Measurements from ENCODE around the gene ZSWIM9. TPM values are rescaled to one million over a fixed set of nuclear protein-coding genes. Genes with fewer than 3 reads are reported as not detected.
A peak's percentile ranks its signal among the peaks of the same experiment; 100 is the strongest.

The ZSWIM9 gene
- total RNA-seq, 1 donor from 2014 or later = 1.6 TPM

DNA sequence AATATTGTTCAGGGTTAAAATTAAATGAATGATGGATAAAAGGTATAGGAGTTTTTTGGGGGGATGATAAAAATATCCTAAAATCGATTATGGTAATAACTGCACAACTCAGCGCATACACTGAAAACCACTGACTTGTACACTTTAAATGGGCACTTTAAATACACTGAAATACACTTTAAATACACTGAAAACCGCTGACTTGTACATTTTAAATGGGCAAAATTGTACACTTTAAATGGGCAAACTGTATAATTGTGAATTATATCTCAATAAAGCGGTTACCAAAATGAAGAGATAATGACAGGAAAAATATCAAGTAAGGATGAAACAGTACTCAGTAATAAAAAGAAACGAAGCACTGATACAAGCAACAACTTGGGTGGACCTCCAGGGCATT, 1.8 kb upstream of the ZSWIM9 start:
- TF ChIP-seq CTCF (IDR thresholded peaks at IDR 0.05; ENCODE audit: insufficient read depth, low read length, poor library complexity, severe bottlenecking) = no peak
- Histone ChIP-seq H3K27me3 (ENCODE audit: control insufficient read depth, insufficient read depth, low read length) (no peaks in the 10 kb centered on the region), H3K4me3 (ENCODE audit: low read depth, low read length) (no peak overlapping the region), H3K36me3 (ENCODE audit: control insufficient read depth, insufficient read depth, low read length) (no peaks in the 10 kb centered on the region)
- DNase-seq (ENCODE audit: low read depth) = no peak

GRCh38 chr19:48169578-48169938, 922 bp upstream of the ZSWIM9 start:
- H3K36me3 ChIP-seq (ENCODE audit: control insufficient read depth, insufficient read depth, low read length) = peaks cover 1% of the 10 kb centered on the region
- H3K27me3 ChIP-seq (ENCODE audit: control insufficient read depth, insufficient read depth, low read length) = no peaks in the 10 kb centered on the region
- no peak for DNase-seq (ENCODE audit: low read depth)
- no peak for TF ChIP-seq CTCF (IDR thresholded peaks at IDR 0.05; ENCODE audit: insufficient read depth, low read length, poor library complexity, severe bottlenecking)
- H3K4me3 ChIP-seq (ENCODE audit: low read depth, low read length) = peak overlapping the region; percentile 80

DNA sequence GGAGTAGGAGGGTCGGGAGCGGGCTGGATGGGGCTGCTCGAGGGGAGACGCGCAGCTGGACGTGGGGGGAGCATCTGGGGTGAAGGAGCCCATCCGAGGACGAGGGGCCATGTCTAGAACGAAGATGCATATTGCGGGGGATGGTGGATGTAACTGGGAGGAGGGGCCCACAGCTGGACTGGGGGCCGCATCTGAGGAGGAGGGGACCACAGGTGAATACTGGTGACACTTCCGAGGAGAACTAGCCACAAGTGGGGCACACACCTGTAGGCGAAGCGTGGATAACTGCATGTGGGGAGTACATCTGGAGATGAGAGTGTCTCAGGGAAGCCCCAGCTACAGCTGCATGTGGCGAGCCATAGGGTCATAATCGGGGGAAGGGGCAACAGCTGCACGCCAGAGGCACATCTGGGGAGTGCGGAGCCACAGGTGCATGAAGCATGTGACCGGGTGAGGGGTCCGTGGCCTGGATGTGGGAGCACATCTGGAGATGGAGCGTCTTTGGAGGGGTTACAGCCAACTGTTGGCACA, 402 bp downstream of the ZSWIM9 start:
- TF ChIP-seq CTCF (IDR thresholded peaks at IDR 0.05; ENCODE audit: insufficient read depth, low read length, poor library complexity, severe bottlenecking) = no peak
- H3K4me3 ChIP-seq (ENCODE audit: low read depth, low read length) = peak overlapping the region; percentile 80
- H3K36me3 ChIP-seq (ENCODE audit: control insufficient read depth, insufficient read depth, low read length) = peaks cover 1% of the 10 kb centered on the region
- H3K27me3 ChIP-seq (ENCODE audit: control insufficient read depth, insufficient read depth, low read length) = no peaks in the 10 kb centered on the region
- DNase-seq (ENCODE audit: low read depth) = no peak

GRCh38 chr19:48171710-48172109, 1.2 kb downstream of the ZSWIM9 start:
- Histone ChIP-seq H3K4me3 (ENCODE audit: low read depth, low read length) (peak overlapping the region; percentile 80), H3K27me3 (ENCODE audit: control insufficient read depth, insufficient read depth, low read length) (no peaks in the 10 kb centered on the region), H3K36me3 (ENCODE audit: control insufficient read depth, insufficient read depth, low read length) (peaks cover 1% of the 10 kb centered on the region)
- no peak for TF ChIP-seq CTCF (IDR thresholded peaks at IDR 0.05; ENCODE audit: insufficient read depth, low read length, poor library complexity, severe bottlenecking)
- DNase-seq (ENCODE audit: low read depth) = no peak

DNA sequence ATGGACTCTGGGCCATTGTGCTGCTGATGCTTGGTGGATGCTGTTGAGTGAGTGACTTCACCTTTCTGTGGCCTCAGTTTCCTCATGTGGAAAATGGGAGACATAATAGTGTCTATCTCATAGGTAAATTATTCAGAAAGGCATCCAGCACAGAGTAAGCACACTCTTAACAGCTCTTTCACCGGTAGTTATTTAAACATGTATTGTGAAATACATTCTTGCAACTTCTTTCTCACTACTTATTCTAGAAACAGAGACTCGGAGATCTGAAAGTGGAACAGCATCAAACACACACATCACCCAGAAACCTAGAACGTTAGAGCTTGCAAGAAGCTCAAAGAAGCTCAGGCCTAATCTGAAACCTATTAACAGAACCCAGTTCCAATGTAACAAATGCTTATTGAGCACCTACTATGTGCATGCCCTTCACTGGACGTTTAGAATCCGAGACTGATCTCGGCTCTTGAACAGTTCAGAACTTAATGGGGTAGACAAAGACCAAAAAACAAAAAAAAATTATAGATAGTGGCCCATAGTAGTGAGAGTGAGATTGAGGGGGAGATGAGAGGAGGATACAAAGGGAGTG, 4.1 kb downstream of the ZSWIM9 start:
- no peaks in the 10 kb centered on the region for H3K27me3 ChIP-seq (ENCODE audit: control insufficient read depth, insufficient read depth, low read length)
- no peak for TF ChIP-seq CTCF (IDR thresholded peaks at IDR 0.05; ENCODE audit: insufficient read depth, low read length, poor library complexity, severe bottlenecking)
- H3K36me3 ChIP-seq (ENCODE audit: control insufficient read depth, insufficient read depth, low read length) = peaks cover 1% of the 10 kb centered on the region
- no peak for DNase-seq (ENCODE audit: low read depth)
- H3K4me3 ChIP-seq (ENCODE audit: low read depth, low read length) = no peak overlapping the region

- no peak for DNase-seq (ENCODE audit: low read depth)
These were observed 5.1 kb downstream of the ZSWIM9 start for GRCh38 chr19:48175578-48175977.

More at GRCh38 chr19:48175578-48175977, 5.1 kb downstream of the ZSWIM9 start:
- peaks cover 1% of the 10 kb centered on the region for H3K36me3 ChIP-seq (ENCODE audit: control insufficient read depth, insufficient read depth, low read length)
- H3K27me3 ChIP-seq (ENCODE audit: control insufficient read depth, insufficient read depth, low read length) = no peaks in the 10 kb centered on the region
- no peak for TF ChIP-seq CTCF (IDR thresholded peaks at IDR 0.05; ENCODE audit: insufficient read depth, low read length, poor library complexity, severe bottlenecking)
- H3K4me3 ChIP-seq (ENCODE audit: low read depth, low read length) = no peak overlapping the region
